ENCODE data around the gene CALM1.
A peak's percentile ranks its signal among the peaks of the same experiment; 100 is the strongest.
"Not testable (repeated sequence)": the region's sequence is repeated elsewhere in the genome, so short reads cannot be mapped to it uniquely, and the experiment has no call there.

Gene CALM1

GRCh38 chr14:90383731-90384542, 12.9 kb upstream of the CALM1 start:
- peak; percentile 41 for DNase-seq

DNA sequence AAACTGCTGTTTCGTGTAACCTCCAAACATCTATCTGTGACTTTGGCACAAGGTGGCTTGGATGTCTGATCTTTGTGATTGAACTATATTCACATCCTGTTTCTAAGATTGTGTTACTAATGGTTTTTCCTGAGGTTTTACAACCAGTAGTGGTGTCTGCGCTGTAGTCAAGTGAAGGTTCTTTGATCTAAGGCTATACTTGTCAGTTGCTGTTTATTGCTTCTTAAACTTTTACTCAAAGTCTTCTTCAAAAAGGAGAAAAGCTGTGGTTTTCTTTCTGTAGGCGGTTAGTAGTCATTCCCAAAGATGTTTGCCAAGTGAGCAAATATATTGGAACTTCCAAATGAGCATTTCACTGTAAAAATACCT, 12.3 kb upstream of the CALM1 start:
- no peak for DNase-seq

- no peak for DNase-seq
Measured at GRCh38 chr14:90386321-90386720, 10.5 kb upstream of the CALM1 start.

DNA sequence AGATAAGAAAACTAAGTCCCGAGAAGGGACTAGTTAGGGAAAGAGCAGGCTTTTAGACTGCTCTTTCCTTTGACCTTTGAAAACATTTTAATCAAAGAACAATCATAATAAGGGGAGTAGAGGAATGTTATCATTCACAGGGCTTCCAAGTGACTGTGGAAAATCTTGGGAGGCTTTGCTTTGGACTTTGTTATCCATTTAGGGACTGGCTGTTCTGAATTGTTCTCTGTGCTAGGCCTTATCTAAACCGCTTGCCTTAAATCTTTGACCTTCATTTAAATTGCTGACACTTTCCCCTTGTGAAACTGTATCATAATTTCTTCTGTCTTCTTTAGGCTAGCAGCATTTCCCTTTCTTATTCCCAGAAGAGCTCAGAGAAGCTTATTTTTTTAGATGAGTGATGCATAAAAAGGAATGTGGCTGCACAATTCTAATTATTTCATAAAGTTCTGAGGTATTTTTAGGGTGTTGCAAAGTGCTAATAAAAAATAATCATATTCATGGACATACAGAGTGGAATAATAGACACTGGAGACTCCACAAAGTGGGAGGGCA, 9.5 kb upstream of the CALM1 start:
- DNase-seq: no peak

DNA sequence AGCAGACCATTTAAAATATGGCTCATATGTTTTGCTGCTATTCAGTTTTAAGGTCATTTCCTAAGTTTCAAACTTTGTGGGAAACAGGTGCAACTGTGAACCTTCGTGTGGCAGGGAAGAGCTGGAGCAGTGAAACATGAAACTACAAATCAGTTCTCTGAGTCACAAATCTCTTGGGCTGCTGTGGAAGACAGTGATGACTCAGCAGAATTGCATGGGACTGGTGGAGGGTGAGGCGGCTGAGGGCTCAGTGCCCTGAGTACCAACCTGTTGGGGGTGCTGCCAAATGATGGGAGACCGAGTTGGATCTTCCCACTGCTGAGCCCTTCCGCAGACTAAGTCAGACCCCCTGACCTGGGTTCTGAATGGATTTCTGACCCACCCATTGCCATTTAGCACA, 8.4 kb upstream of the CALM1 start:
- no peak for DNase-seq

DNA sequence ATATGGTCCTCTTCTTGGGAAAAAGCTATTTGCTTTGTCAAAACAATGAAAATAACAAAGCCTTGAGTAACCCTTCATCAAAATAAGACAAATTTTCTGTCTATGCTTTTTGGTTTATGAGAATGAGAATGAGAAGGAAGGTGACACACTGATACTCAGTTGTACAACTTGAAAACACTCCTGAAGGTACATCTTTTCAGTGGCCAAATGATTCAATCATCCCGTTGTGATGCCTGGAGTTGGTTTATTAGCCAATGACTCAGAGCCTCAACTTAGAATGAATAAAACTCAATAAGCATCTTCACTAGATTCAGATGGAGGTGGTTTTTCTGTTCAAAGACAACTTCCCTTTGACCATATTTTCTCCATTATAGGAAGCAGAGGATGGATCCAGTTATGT, 7.8 kb upstream of the CALM1 start:
- DNase-seq: no peak

GRCh38 chr14:90393966-90394365, 2.9 kb upstream of the CALM1 start:
- DNase-seq: no peak

DNA sequence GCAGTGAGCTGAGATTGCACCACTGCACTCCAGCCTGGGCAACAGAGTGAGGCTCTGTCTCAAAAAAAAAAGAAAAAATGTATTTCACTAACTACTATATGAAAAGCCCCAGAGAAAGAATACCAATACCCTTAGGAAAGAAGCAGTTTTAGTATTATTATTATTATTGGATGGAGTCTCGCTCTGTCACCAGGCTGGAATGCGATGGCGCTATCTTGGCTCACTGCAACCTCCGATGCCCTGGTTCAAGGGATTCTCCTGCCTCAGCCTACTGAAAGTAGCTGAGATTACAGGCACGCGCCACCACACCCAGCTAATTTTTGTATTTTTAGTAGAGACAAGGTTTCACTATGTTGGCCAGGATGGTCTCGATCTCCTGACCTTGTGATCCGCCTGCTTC, 2.0 kb upstream of the CALM1 start:
- DNase-seq: not testable (repeated sequence)

- peak; percentile 39 for DNase-seq
Measured at GRCh38 chr14:90397425-90398314, 841 bp downstream of the CALM1 start.

GRCh38 chr14:90398315-90398839, 1.5 kb downstream of the CALM1 start:
- peak; percentile 55 for DNase-seq

- no peak for DNase-seq
Measured at GRCh38 chr14:90398841-90399540, 2.2 kb downstream of the CALM1 start.

GRCh38 chr14:90399541-90400444, 3.0 kb downstream of the CALM1 start:
- peak; percentile 76 for DNase-seq

GRCh38 chr14:90400904-90401561, 4.2 kb downstream of the CALM1 start:
- no peak for DNase-seq

DNA sequence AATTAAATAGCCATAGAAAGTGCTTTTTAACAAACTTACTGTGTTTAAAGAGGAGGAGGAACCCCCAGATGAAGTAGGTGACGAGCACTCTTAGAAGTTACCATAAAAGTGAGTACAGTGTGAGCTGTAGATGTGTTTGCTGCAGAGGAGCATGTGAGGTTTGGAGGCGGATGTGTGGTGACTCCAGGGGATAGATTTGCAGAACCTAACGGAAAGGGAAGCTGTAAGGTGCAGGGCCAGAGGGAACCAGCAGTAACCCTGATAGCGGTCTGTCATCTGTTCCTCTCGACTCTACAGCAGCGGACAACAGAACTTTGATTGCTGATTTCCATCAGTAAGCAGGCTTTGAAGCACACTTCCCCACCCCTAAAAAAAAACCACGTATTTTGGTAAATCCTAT, 5.2 kb downstream of the CALM1 start:
- no peak for DNase-seq

- DNase-seq: no peak
Measured at GRCh38 chr14:90403065-90403464, 6.2 kb downstream of the CALM1 start.

- DNase-seq: no peak
Measured at GRCh38 chr14:90405101-90405500, 8.3 kb downstream of the CALM1 start.

- DNase-seq: no peak
Measured at GRCh38 chr14:90405755-90406154, 8.9 kb downstream of the CALM1 start.

GRCh38 chr14:90406384-90406798, 9.6 kb downstream of the CALM1 start:
- DNase-seq: no peak

GRCh38 chr14:90407230-90407629, 10.4 kb downstream of the CALM1 start:
- DNase-seq: no peak

DNA sequence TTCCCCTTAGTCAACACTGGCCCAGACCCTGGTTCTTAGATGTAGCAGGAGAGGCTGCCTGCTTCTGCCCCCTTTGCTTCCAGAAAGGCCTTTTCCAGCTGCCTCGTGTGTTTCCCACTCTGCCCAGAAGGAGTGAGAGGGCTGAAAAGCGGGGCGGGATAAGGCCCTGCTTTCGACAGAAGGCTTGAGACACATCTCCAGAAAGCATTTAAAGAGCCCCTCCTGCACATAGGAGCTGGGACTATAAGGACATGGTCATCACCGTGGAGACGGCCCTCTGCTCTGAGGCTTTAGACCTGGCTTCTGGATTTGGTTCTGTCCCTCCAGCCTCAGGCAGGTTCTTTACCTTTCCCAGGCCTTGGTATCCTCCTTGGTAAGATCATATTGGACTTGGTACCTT, 11.9 kb downstream of the CALM1 start:
- no peak for DNase-seq

GRCh38 chr14:90409209-90409730, 12.4 kb downstream of the CALM1 start:
- DNase-seq: no peak

Data from activated CD4-positive, alpha-beta T cell treated with anti-CD3 and anti-CD28 coated beads for 1 hour (primary cell).